ENCODE results near the gene PATJ. TPM values are rescaled to one million over a fixed set of nuclear protein-coding genes. Genes with fewer than 3 reads are reported as not detected.

Gene PATJ
- total RNA-seq, 1 donor from 2014 or later, result 31.2 TPM

DNA sequence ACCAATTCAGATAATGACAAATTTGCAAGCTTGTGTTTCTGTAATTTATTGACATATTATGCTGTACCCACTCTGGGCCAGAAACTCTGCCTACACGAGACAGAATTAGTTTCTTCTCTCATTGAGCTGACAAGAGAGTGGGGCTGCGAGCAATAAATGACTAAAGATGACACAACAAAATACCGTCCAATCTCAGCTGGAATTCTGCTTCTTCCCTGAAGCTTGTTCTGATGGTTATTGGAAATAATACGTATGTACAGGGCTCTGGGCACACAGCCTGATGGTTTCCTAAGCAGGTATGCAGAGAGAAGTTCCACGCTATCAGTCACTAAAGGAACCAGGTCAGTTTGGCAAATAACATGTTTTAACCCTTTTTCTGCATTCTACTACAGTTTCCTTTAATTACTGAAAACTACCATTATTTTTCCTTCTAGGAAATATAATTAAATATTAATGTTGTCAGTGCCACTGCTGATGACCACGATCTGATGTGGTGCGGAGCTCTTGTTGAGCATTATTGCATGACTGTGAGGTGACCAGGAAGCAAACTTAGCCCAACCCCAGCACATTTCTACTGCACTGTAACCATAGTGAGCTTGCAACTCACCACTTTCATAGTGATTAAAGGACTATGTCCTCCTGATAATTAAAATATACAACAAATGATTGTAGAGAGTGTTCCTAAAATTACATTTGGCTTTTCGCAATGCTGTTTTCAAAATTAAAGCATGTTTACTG, 231.0 kb downstream of the PATJ start:
- Mint-ChIP-seq H3K4me1 (no peaks in the 10 kb centered on the region), H3K9me3 (peaks cover 4% of the 10 kb centered on the region), H3K36me3 (ENCODE audit: low read depth) (peaks cover 8% of the 10 kb centered on the region), H3K27me3 (no peaks in the 10 kb centered on the region), H3K27ac (no peak overlapping the region), H3K4me3 (no peak overlapping the region)
- TF ChIP-seq, protein P1, sequence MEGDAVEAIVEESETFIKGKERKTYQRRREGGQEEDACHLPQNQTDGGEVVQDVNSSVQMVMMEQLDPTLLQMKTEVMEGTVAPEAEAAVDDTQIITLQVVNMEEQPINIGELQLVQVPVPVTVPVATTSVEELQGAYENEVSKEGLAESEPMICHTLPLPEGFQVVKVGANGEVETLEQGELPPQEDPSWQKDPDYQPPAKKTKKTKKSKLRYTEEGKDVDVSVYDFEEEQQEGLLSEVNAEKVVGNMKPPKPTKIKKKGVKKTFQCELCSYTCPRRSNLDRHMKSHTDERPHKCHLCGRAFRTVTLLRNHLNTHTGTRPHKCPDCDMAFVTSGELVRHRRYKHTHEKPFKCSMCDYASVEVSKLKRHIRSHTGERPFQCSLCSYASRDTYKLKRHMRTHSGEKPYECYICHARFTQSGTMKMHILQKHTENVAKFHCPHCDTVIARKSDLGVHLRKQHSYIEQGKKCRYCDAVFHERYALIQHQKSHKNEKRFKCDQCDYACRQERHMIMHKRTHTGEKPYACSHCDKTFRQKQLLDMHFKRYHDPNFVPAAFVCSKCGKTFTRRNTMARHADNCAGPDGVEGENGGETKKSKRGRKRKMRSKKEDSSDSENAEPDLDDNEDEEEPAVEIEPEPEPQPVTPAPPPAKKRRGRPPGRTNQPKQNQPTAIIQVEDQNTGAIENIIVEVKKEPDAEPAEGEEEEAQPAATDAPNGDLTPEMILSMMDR (IDR thresholded peaks at IDR 0.05), result no peak
- ChIA-PET POLR2A (no interaction called here), CTCF (no interaction called here)
- ATAC-seq (ENCODE audit: low read depth) (no peak), DNase-seq (no peak)
- intact Hi-C loops (cut with micrococcal nuclease), result no loop called here

DNA sequence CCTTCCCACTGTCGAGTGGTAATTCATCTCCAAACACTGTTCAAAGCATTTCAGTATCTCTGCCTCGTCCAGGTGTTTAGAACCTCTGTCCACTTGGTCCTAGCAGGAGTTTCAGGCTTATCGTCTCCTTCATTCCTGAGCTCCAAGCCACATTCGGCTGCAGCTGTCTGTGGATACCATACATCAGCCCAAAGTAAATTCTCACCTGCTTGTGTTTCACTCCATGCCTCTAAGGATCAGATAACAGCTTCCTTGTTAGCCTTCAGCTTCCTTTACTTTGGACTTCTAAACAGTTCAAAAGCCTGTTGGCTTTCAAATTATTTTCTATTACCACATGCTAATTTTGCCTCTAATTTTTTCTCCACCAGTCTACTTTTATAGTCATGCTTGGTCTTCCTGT, 233.4 kb downstream of the PATJ start:
- no peak for ATAC-seq (ENCODE audit: low read depth)
- H3K36me3 Mint-ChIP-seq (ENCODE audit: low read depth), result no peaks in the 10 kb centered on the region
- intact Hi-C loops (cut with micrococcal nuclease), result no loop called here
- no peaks in the 10 kb centered on the region for H3K4me1 Mint-ChIP-seq
- CTCF ChIA-PET, result no interaction called here
- H3K27me3 Mint-ChIP-seq, result no peaks in the 10 kb centered on the region
- TF ChIP-seq, protein P1 (IDR thresholded peaks at IDR 0.05), result no peak
- no peak for DNase-seq
- no peak overlapping the region for H3K27ac Mint-ChIP-seq
- POLR2A ChIA-PET, result no interaction called here
- H3K9me3 Mint-ChIP-seq, result no peaks in the 10 kb centered on the region
- H3K4me3 Mint-ChIP-seq, result no peak overlapping the region

DNA sequence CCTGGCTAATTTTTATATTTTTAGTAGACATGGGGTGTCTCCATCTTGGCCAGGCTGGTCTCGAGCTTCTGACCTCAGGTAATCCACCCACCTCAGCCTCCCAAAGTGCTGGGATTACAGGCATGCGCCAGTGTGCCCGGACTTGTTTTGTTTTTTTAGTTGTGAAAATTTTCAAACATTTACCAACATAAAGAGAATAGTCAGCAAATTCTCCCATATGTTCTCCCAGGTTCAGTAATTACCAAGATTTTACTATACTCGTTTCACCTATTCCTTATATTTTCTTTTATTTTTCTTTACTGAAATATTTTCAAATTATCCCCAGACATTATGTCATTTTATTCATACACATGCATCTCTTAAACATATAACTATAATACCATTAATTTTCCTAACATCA, 234.3 kb downstream of the PATJ start:
- ChIA-PET POLR2A (no interaction called here), CTCF (no interaction called here)
- no peak overlapping the region for H3K4me3 Mint-ChIP-seq
- no peaks in the 10 kb centered on the region for H3K4me1 Mint-ChIP-seq
- intact Hi-C loops (cut with micrococcal nuclease), result no loop called here
- H3K27me3 Mint-ChIP-seq, result no peaks in the 10 kb centered on the region
- no peak overlapping the region for H3K27ac Mint-ChIP-seq
- H3K9me3 Mint-ChIP-seq, result no peaks in the 10 kb centered on the region
- ATAC-seq (ENCODE audit: low read depth) (no peak), DNase-seq (no peak)
- no peaks in the 10 kb centered on the region for H3K36me3 Mint-ChIP-seq (ENCODE audit: low read depth)
- TF ChIP-seq, protein P1 (IDR thresholded peaks at IDR 0.05), result no peak

DNA sequence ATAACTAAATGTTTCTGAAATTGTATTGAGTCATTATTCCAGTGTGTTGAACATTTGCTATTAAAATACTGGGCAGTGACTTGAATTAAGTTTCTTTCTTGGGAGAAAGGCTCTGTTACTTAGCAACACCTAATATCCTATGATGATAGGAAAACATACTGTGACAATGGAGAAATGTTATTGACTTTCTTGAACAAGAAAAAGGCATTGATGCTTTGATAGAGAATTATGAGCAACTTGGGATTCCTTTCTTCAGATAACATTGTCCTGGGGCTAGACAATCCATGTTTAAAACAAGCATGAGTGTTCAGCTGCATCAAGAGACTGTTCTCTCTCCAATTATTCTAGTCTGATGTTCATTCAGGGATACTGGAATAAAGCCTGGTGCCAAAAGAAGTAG, 236.5 kb downstream of the PATJ start:
- ATAC-seq (ENCODE audit: low read depth) (no peak), DNase-seq (no peak)
- Mint-ChIP-seq H3K27ac (no peak overlapping the region), H3K9me3 (no peaks in the 10 kb centered on the region), H3K27me3 (no peaks in the 10 kb centered on the region), H3K4me1 (no peaks in the 10 kb centered on the region), H3K4me3 (no peak overlapping the region), H3K36me3 (ENCODE audit: low read depth) (no peaks in the 10 kb centered on the region)
- TF ChIP-seq, protein P1 (IDR thresholded peaks at IDR 0.05), result no peak
- intact Hi-C loops (cut with micrococcal nuclease), result no loop called here
- CTCF ChIA-PET, result no interaction called here
- POLR2A ChIA-PET, result no interaction called here

DNA sequence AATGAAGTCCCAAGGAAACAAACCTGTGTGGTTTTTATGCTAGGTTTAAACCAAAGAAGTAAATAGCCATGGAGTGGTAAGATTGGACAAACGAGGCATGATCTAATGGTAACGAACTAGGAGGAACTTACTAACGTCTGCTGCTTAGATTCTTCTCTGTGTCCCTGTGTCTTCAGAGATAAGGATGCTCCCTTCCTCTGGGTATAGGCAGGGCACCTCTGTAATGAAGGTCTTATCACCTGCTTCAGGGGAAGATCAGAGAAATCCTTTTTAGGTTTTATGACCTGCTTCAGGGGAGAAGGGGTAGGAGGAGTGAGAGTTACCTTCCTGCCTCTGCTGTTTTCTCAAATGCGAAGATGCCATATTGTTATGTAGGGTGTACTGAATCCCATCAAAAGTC, 237.4 kb downstream of the PATJ start:
- CTCF ChIA-PET, result no interaction called here

More for the DNA sequence above, 237.4 kb downstream of the PATJ start:
- no peaks in the 10 kb centered on the region for H3K36me3 Mint-ChIP-seq (ENCODE audit: low read depth)
- H3K27ac Mint-ChIP-seq, result no peak overlapping the region
- no peak overlapping the region for H3K4me3 Mint-ChIP-seq
- DNase-seq, result no peak
- no peaks in the 10 kb centered on the region for H3K27me3 Mint-ChIP-seq
- no peaks in the 10 kb centered on the region for H3K4me1 Mint-ChIP-seq
- TF ChIP-seq, protein P1 (IDR thresholded peaks at IDR 0.05), result no peak
- intact Hi-C loops (cut with micrococcal nuclease), result no loop called here
- ATAC-seq (ENCODE audit: low read depth), result no peak
- no peaks in the 10 kb centered on the region for H3K9me3 Mint-ChIP-seq
- POLR2A ChIA-PET, result no interaction called here
